RWPE1 (cell line): ENCODE results near the gene PCDHA13.

Source experiments
- CTCF ChIA-PET: fragments of 350-600 bp; sonication (Branson Sonifier 250); formaldehyde crosslinking; extraction: SDS; loops from one replicate; lab custom pipeline; 2021; lab: Yijun Ruan, JAX
- POLR2A ChIA-PET: fragments of 400-600 bp; formaldehyde crosslinking; extraction: SDS; loops from one replicate; lab custom pipeline; 2020; ENCODE audit warnings: antibody characterized with exemption; ENCODE audit not compliant: low non-redundant PET; lab: Yijun Ruan, JAX
- DNase-seq: peaks from one replicate; pipeline ENCODE4 v3.0.0; 2012; ENCODE audit warnings: low spot score
- H3K27ac ChIP-seq: fragments of 450-650 bp; 2 replicates; pipeline ENCODE4 v1.5.1; 2017
- CTCF ChIP-seq: fragments of 450-650 bp; conservative IDR thresholded peaks from 2 replicates; pipeline ENCODE4 v1.5.1; 2017; ENCODE audit warnings: low read depth, mild to moderate bottlenecking

The PCDHA13 gene

GRCh38 chr5:140877262-140877581, 4.7 kb upstream of the PCDHA13 start:
- DNase-seq, result no peak
- ChIA-PET CTCF (interaction anchor here (1.0 kb wide), 1 partner anchor 451 kb away, joined by 5 read pairs; no protein-coding TSS in a partner anchor), POLR2A (no interaction called here)
- H3K27ac ChIP-seq, result no peak overlapping the region
- no peak for TF ChIP-seq CTCF

- DNase-seq, result peak; percentile 62
- TF ChIP-seq CTCF, result no peak
- H3K27ac ChIP-seq, result no peak overlapping the region
- ChIA-PET CTCF (interaction anchor here (0.6 to 4.0 kb wide), 16 partner anchors 9 to 1054 kb away, joined by 3 to 50 read pairs (median 4); partner anchors contain the start of genes PCDHA11, PCDHA8, PCDHAC1 and PCDHAC2), POLR2A (no interaction called here)
These were observed 621 bp downstream of the PCDHA13 start for GRCh38 chr5:140882591-140882899.

GRCh38 chr5:140883373-140883772, 1.4 kb downstream of the PCDHA13 start:
- POLR2A ChIA-PET, result no interaction called here

GRCh38 chr5:140883927-140884697, 2.2 kb downstream of the PCDHA13 start:
- no peak for DNase-seq
- ChIA-PET POLR2A (no interaction called here), CTCF (interaction anchor here (0.5 to 2.5 kb wide), 4 partner anchors 42 to 151 kb away, joined by 3 to 15 read pairs (median 6); partner anchors contain the start of gene PCDHAC1)
- TF ChIP-seq CTCF, result no peak
- H3K27ac ChIP-seq, result no peak overlapping the region

More at GRCh38 chr5:140883373-140883772, 1.4 kb downstream of the PCDHA13 start:
- no peak for TF ChIP-seq CTCF
- H3K27ac ChIP-seq, result no peak overlapping the region
- no peak for DNase-seq
- CTCF ChIA-PET, result interaction anchor here (0.5 to 4.0 kb wide), 10 partner anchors 24 to 157 kb away, joined by 3 to 50 read pairs (median 4); partner anchors contain the start of genes PCDHA8 and PCDHAC1

GRCh38 chr5:140916325-140916724, 34.4 kb downstream of the PCDHA13 start:
- POLR2A ChIA-PET, result no interaction called here
- H3K27ac ChIP-seq, result no peak overlapping the region
- DNase-seq, result no peak
- CTCF ChIA-PET, result interaction anchor here (0.9 to 1.3 kb wide), 2 partner anchors 8 to 11 kb away, joined by 3 to 6 read pairs; no protein-coding TSS in a partner anchor
- no peak for TF ChIP-seq CTCF

- CTCF ChIA-PET, result interaction anchor here (1.6 kb wide), 1 partner anchor 117 kb away, joined by 6 read pairs; no protein-coding TSS in a partner anchor
These were observed 41.7 kb downstream of the PCDHA13 start for GRCh38 chr5:140923601-140924000.

More at GRCh38 chr5:140923601-140924000, 41.7 kb downstream of the PCDHA13 start:
- no peak overlapping the region for H3K27ac ChIP-seq
- TF ChIP-seq CTCF, result no peak
- no peak for DNase-seq
- POLR2A ChIA-PET, result interaction anchor here (0.5 kb wide), 1 partner anchor 937 kb away, joined by 5 read pairs; no protein-coding TSS in a partner anchor
